ENCODE results near the gene STX8. TPM values are rescaled to one million over a fixed set of nuclear protein-coding genes. Genes with fewer than 3 reads are reported as not detected.

The STX8 gene
- total RNA-seq, 1 donor from 2014 or later = 54.8 TPM

- Histone ChIP-seq H3K27ac (ENCODE audit: low read depth, low read length) (no peak overlapping the region), H3K9ac (ENCODE audit: low read length) (no peak overlapping the region), H3K79me2 (ENCODE audit: insufficient read depth, low read length) (no peaks in the 10 kb centered on the region), H2AFZ (ENCODE audit: low read depth, low read length) (no peak overlapping the region), H3K4me1 (ENCODE audit: insufficient read depth, low read length) (no peaks in the 10 kb centered on the region), H3K4me3 (ENCODE audit: insufficient read depth, low read depth, low read length) (no peak overlapping the region), H3K4me2 (ENCODE audit: low read length) (no peak overlapping the region), H3K36me3 (ENCODE audit: insufficient read depth, low read length) (no peaks in the 10 kb centered on the region), H3K9me3 (ENCODE audit: insufficient read depth, low read depth, low read length) (no peaks in the 10 kb centered on the region), H4K20me1 (ENCODE audit: insufficient read depth, low read length) (no peaks in the 10 kb centered on the region), H3K27me3 (ENCODE audit: insufficient read depth, low read length) (no peaks in the 10 kb centered on the region)
- Mint-ChIP-seq H3K36me3 (ENCODE audit: low read depth, unreplicated experiment) (peaks cover 6% of the 10 kb centered on the region), H3K4me3 (ENCODE audit: unreplicated experiment) (no peak overlapping the region), H3K27ac (ENCODE audit: unreplicated experiment) (no peak overlapping the region), H3K27me3 (ENCODE audit: low read depth, unreplicated experiment) (no peaks in the 10 kb centered on the region), H3K4me1 (ENCODE audit: low read depth, unreplicated experiment) (no peaks in the 10 kb centered on the region), H3K9me3 (ENCODE audit: unreplicated experiment) (no peaks in the 10 kb centered on the region)
- no peak for TF ChIP-seq CTCF (IDR thresholded peaks at IDR 0.05; ENCODE audit: insufficient read depth, low read depth, low read length)
- no peak for TF ChIP-seq EZH2 (IDR thresholded peaks at IDR 0.05; ENCODE audit: insufficient read depth, low read length)
- FAIRE-seq (no peak), DNase-seq (ENCODE audit: low read depth) (peak; percentile 38)
Observed at GRCh38 chr17:9544221-9544620, 31.4 kb downstream of the STX8 start.

DNA sequence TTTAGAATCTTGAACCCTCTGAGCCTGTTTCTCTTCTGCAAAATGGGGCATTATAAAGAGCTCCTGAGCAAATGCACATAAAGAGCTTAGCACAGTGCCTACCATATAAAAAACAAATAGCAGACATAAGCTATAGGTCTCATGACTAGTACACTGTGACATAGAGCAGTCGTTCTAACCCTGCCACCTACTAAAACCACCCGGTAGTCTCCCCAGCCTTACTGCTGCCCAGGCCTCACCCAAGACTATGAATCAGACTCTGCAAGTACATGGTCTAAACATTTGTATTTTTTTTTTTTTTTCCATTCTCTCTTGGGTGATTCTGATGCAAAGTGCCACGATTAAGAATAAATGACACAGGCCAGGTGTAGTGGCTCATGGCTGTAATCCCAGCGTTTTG, 33.9 kb downstream of the STX8 start:
- Mint-ChIP-seq H3K36me3 (ENCODE audit: low read depth, unreplicated experiment) (peaks cover 6% of the 10 kb centered on the region), H3K9me3 (ENCODE audit: unreplicated experiment) (no peaks in the 10 kb centered on the region), H3K27ac (ENCODE audit: unreplicated experiment) (no peak overlapping the region), H3K4me1 (ENCODE audit: low read depth, unreplicated experiment) (no peaks in the 10 kb centered on the region), H3K27me3 (ENCODE audit: low read depth, unreplicated experiment) (no peaks in the 10 kb centered on the region), H3K4me3 (ENCODE audit: unreplicated experiment) (no peak overlapping the region)
- Histone ChIP-seq H4K20me1 (ENCODE audit: insufficient read depth, low read length) (no peaks in the 10 kb centered on the region), H3K4me1 (ENCODE audit: insufficient read depth, low read length) (no peaks in the 10 kb centered on the region), H3K27ac (ENCODE audit: low read depth, low read length) (no peak overlapping the region), H3K4me3 (ENCODE audit: insufficient read depth, low read depth, low read length) (no peak overlapping the region), H3K9me3 (ENCODE audit: insufficient read depth, low read depth, low read length) (no peaks in the 10 kb centered on the region), H2AFZ (ENCODE audit: low read depth, low read length) (no peak overlapping the region), H3K27me3 (ENCODE audit: insufficient read depth, low read length) (no peaks in the 10 kb centered on the region), H3K4me2 (ENCODE audit: low read length) (no peak overlapping the region), H3K36me3 (ENCODE audit: insufficient read depth, low read length) (no peaks in the 10 kb centered on the region), H3K9ac (ENCODE audit: low read length) (no peak overlapping the region), H3K79me2 (ENCODE audit: insufficient read depth, low read length) (no peaks in the 10 kb centered on the region)
- FAIRE-seq (no peak), DNase-seq (ENCODE audit: low read depth) (no peak)
- TF ChIP-seq CTCF (IDR thresholded peaks at IDR 0.05; ENCODE audit: insufficient read depth, low read depth, low read length) = no peak
- no peak for TF ChIP-seq EZH2 (IDR thresholded peaks at IDR 0.05; ENCODE audit: insufficient read depth, low read length)

- no peaks in the 10 kb centered on the region for H3K4me1 Mint-ChIP-seq (ENCODE audit: low read depth, unreplicated experiment)
- no peak for FAIRE-seq
- H3K27ac ChIP-seq (ENCODE audit: low read depth, low read length) = no peak overlapping the region
Observed at GRCh38 chr17:9538626-9539025, 37.0 kb downstream of the STX8 start.

More at GRCh38 chr17:9538626-9539025, 37.0 kb downstream of the STX8 start:
- Histone ChIP-seq H3K4me2 (ENCODE audit: low read length) (no peak overlapping the region), H2AFZ (ENCODE audit: low read depth, low read length) (no peak overlapping the region), H3K79me2 (ENCODE audit: insufficient read depth, low read length) (no peaks in the 10 kb centered on the region), H3K9me3 (ENCODE audit: insufficient read depth, low read depth, low read length) (no peaks in the 10 kb centered on the region), H3K9ac (ENCODE audit: low read length) (no peak overlapping the region), H3K4me3 (ENCODE audit: insufficient read depth, low read depth, low read length) (no peak overlapping the region), H3K4me1 (ENCODE audit: insufficient read depth, low read length) (no peaks in the 10 kb centered on the region), H3K27me3 (ENCODE audit: insufficient read depth, low read length) (no peaks in the 10 kb centered on the region), H3K36me3 (ENCODE audit: insufficient read depth, low read length) (no peaks in the 10 kb centered on the region), H4K20me1 (ENCODE audit: insufficient read depth, low read length) (peaks cover 2% of the 10 kb centered on the region)
- Mint-ChIP-seq H3K4me3 (ENCODE audit: unreplicated experiment) (no peak overlapping the region), H3K9me3 (ENCODE audit: unreplicated experiment) (no peaks in the 10 kb centered on the region), H3K27me3 (ENCODE audit: low read depth, unreplicated experiment) (no peaks in the 10 kb centered on the region), H3K27ac (ENCODE audit: unreplicated experiment) (no peak overlapping the region), H3K36me3 (ENCODE audit: low read depth, unreplicated experiment) (peaks cover 7% of the 10 kb centered on the region)
- TF ChIP-seq CTCF (IDR thresholded peaks at IDR 0.05; ENCODE audit: insufficient read depth, low read depth, low read length) = no peak
- no peak for TF ChIP-seq EZH2 (IDR thresholded peaks at IDR 0.05; ENCODE audit: insufficient read depth, low read length)
- no peak for DNase-seq (ENCODE audit: low read depth)

Data from astrocyte (in vitro differentiated cells and primary cell).